Measurements from ENCODE around the gene SNRNP25.

DNA sequence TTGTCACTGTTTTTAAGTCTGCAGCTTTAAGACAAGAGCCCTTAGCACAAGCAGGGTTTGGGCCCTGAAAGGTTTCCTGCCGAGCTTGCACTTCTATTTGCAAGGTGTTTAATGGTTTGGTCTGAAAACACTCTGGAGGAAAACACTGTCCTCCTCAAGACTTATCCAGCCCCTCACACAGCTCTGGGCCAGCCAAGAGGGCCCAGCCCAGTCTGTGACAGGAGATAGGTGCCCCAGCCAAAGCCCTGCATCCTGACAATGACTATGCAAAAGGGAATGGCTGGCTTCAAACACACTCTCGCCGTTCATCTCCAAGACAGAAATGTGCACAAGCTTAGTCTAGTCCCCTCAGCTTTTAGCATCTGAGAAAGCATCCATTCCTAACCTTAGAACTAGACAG is 51.3 kb downstream of the SNRNP25 start:
- TF ChIP-seq ZNF621 (tag by site-specific recombination; IDR thresholded peaks at IDR 0.05) = no peak
- TF ChIP-seq, protein P1, sequence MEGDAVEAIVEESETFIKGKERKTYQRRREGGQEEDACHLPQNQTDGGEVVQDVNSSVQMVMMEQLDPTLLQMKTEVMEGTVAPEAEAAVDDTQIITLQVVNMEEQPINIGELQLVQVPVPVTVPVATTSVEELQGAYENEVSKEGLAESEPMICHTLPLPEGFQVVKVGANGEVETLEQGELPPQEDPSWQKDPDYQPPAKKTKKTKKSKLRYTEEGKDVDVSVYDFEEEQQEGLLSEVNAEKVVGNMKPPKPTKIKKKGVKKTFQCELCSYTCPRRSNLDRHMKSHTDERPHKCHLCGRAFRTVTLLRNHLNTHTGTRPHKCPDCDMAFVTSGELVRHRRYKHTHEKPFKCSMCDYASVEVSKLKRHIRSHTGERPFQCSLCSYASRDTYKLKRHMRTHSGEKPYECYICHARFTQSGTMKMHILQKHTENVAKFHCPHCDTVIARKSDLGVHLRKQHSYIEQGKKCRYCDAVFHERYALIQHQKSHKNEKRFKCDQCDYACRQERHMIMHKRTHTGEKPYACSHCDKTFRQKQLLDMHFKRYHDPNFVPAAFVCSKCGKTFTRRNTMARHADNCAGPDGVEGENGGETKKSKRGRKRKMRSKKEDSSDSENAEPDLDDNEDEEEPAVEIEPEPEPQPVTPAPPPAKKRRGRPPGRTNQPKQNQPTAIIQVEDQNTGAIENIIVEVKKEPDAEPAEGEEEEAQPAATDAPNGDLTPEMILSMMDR (tag by site-specific recombination; IDR thresholded peaks at IDR 0.05) = no peak
- TF ChIP-seq, protein P2, sequence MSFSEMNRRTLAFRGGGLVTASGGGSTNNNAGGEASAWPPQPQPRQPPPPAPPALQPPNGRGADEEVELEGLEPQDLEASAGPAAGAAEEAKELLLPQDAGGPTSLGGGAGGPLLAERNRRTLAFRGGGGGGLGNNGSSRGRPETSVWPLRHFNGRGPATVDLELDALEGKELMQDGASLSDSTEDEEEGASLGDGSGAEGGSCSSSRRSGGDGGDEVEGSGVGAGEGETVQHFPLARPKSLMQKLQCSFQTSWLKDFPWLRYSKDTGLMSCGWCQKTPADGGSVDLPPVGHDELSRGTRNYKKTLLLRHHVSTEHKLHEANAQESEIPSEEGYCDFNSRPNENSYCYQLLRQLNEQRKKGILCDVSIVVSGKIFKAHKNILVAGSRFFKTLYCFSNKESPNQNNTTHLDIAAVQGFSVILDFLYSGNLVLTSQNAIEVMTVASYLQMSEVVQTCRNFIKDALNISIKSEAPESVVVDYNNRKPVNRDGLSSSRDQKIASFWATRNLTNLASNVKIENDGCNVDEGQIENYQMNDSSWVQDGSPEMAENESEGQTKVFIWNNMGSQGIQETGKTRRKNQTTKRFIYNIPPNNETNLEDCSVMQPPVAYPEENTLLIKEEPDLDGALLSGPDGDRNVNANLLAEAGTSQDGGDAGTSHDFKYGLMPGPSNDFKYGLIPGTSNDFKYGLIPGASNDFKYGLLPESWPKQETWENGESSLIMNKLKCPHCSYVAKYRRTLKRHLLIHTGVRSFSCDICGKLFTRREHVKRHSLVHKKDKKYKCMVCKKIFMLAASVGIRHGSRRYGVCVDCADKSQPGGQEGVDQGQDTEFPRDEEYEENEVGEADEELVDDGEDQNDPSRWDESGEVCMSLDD (tag by site-specific recombination; IDR thresholded peaks at IDR 0.05) = no peak
- TF ChIP-seq PRDM1 (tag by site-specific recombination; IDR thresholded peaks at IDR 0.05) = no peak
- TF ChIP-seq, protein P3, sequence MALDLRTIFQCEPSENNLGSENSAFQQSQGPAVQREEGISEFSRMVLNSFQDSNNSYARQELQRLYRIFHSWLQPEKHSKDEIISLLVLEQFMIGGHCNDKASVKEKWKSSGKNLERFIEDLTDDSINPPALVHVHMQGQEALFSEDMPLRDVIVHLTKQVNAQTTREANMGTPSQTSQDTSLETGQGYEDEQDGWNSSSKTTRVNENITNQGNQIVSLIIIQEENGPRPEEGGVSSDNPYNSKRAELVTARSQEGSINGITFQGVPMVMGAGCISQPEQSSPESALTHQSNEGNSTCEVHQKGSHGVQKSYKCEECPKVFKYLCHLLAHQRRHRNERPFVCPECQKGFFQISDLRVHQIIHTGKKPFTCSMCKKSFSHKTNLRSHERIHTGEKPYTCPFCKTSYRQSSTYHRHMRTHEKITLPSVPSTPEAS (tag by site-specific recombination; IDR thresholded peaks at IDR 0.05) = no peak
